HepG2 (cell line): ENCODE data around the gene MXI1. TPM values are rescaled to one million over a fixed set of nuclear protein-coding genes. Genes with fewer than 3 reads are reported as not detected.

ENCODE experiments used
- ATF4 ChIP-seq, 2 experiments: fragments of 450-650 bp in 1 of 2; sonication (generic) in 1 of 2; formaldehyde crosslinking; IDR thresholded peaks; 2 replicates each; pipeline versions ENCODE4 v1.5.0 to v1.8.0; 2020 to 2022; ENCODE audit warnings: mild to moderate bottlenecking in 1 of 2, missing genetic modification reagents in 1 of 2
- BCLAF1 ChIP-seq: fragments of 450-650 bp; IDR thresholded peaks from 2 replicates; pipeline ENCODE4 v1.6.1; 2017; ENCODE audit warnings: mild to moderate bottlenecking
- ETV5 ChIP-seq: IDR thresholded peaks from 2 replicates; pipeline ENCODE4 v1.6.1; 2018; ENCODE audit warnings: missing biosample characterization, missing genetic modification reagents, inconsistent platforms, borderline replicate concordance
- FOXO1 ChIP-seq: sonication (generic); formaldehyde crosslinking; IDR thresholded peaks from 2 replicates; pipeline ENCODE4 v1.4.0; 2020; ENCODE audit warnings: missing genetic modification reagents
- KAT8 ChIP-seq: IDR thresholded peaks from 2 replicates; pipeline ENCODE4 v1.6.1; 2016; ENCODE audit warnings: missing genetic modification reagents, missing compliant biosample characterization
- NAIF1 ChIP-seq: sonication (generic); formaldehyde crosslinking; IDR thresholded peaks from 2 replicates; pipeline ENCODE4 v1.5.0; 2020; ENCODE audit warnings: mild to moderate bottlenecking, missing genetic modification reagents, borderline replicate concordance
- NONO ChIP-seq, 2 experiments: fragments of 450-650 bp in 1 of 2; sonication (generic) in 1 of 2; formaldehyde crosslinking in 1 of 2; IDR thresholded peaks in 1 of 2; conservative IDR thresholded peaks in 1 of 2; 2 replicates each; pipeline versions ENCODE4 v1.6.1 to v1.8.0; 2017 to 2022; ENCODE audit warnings: mild to moderate bottlenecking in 1 of 2, missing genetic modification reagents in 1 of 2, moderate library complexity in 1 of 2
- REL ChIP-seq: sonication (generic); formaldehyde crosslinking; conservative IDR thresholded peaks from 2 replicates; pipeline ENCODE4 v1.8.0; 2022; ENCODE audit warnings: mild to moderate bottlenecking, missing genetic modification reagents, moderate library complexity
- SMARCE1 ChIP-seq: fragments of 450-650 bp; IDR thresholded peaks from 2 replicates; pipeline ENCODE4 v1.6.1; 2017; ENCODE audit warnings: borderline replicate concordance
- STAT6 ChIP-seq: sonication (generic); formaldehyde crosslinking; IDR thresholded peaks from 2 replicates; pipeline ENCODE4 v1.4.0; 2020; ENCODE audit warnings: missing genetic modification reagents, mild to moderate bottlenecking, borderline replicate concordance
- TP53 ChIP-seq: sonication (generic); formaldehyde crosslinking; conservative IDR thresholded peaks from 2 replicates; pipeline ENCODE4 v1.4.0; 2020; ENCODE audit warnings: missing genetic modification reagents
- ZC3H4 ChIP-seq: sonication (generic); formaldehyde crosslinking; IDR thresholded peaks from 2 replicates; pipeline ENCODE4 v1.4.0; 2020; ENCODE audit warnings: missing genetic modification reagents, borderline replicate concordance
- ZNF615 ChIP-seq: sonication (generic); formaldehyde crosslinking; IDR thresholded peaks from 2 replicates; pipeline ENCODE4 v1.5.0; 2020; ENCODE audit warnings: mild to moderate bottlenecking, missing genetic modification reagents, borderline replicate concordance
- ZXDC ChIP-seq: sonication (generic); formaldehyde crosslinking; IDR thresholded peaks from 2 replicates; pipeline ENCODE4 v1.5.0; 2020; ENCODE audit warnings: mild to moderate bottlenecking, missing genetic modification reagents
- polyA plus RNA-seq, 8 experiments: library from polyadenylated mRNA; depleted of rRNA in 3 of 8; stranded (reverse) in 7 of 8; unstranded in 1 of 8; fragments of >200 nt; fragmentation: Illumina TruSeq in 4 of 8; extraction: Trizol in 4 of 8; gene quantifications; 2 replicates each; pipeline versions ENCODE4 v1.2.1 to v1.2.3, GENCODE V29; 2011 to 2016; ENCODE audit warnings: low read depth in 4 of 8, missing spikeins in 1 of 8, mixed read lengths in 1 of 8; ENCODE audit not compliant: insufficient read depth in 1 of 8
- total RNA-seq, 5 experiments: library from RNA; depleted of rRNA; stranded (reverse); fragments of >200 nt; fragmentation: Illumina TruSeq; extraction: Trizol; gene quantifications; 2 replicates each; pipeline ENCODE4 v1.2.3, GENCODE V29; 2016; ENCODE audit warnings: low read depth in 1 of 5

Gene MXI1
- total and polyA plus RNA-seq, 2 of the 13 experiments (the other 11 are each of a cell fraction or from before 2014, with no cell fraction given): 6.6 to 22.0 TPM

- TF ChIP-seq BCLAF1: no peak
- no peak for TF ChIP-seq FOXO1 (CRISPR knock-in tag)
- TF ChIP-seq ETV5: 0 out of 2 replicates have a peak, but pooled peaks have one; percentile 4
- TF ChIP-seq ZC3H4 (CRISPR knock-in tag): no peak
- no peak for TF ChIP-seq NONO (IDR thresholded peaks at IDR 0.05)
- TF ChIP-seq NONO (CRISPR knock-in tag; conservative IDR thresholded peaks at IDR 0.05): no peak
- TF ChIP-seq ATF4 (CRISPR knock-in tag; IDR thresholded peaks at IDR 0.05): peak in 1 of 2 experiments; percentile 89; a peak in 2 of 4 replicates
- TF ChIP-seq STAT6 (CRISPR knock-in tag): no peak
- no peak for TF ChIP-seq TP53 (CRISPR knock-in tag)
- TF ChIP-seq SMARCE1: no peak
- TF ChIP-seq REL (CRISPR knock-in tag): peak; percentile 46; the same call in 1 of the 2 replicates
- no peak for TF ChIP-seq ZXDC (CRISPR knock-in tag)
- TF ChIP-seq ZNF615 (CRISPR knock-in tag): 0 out of 2 replicates have a peak, but pooled peaks have one; percentile 85
- TF ChIP-seq NAIF1 (CRISPR knock-in tag): peak; percentile 65; the same call in 1 of the 2 replicates
- no peak; the same call in 1 of the 2 replicates for TF ChIP-seq KAT8 (CRISPR knock-in tag)
These were observed 3.5 kb downstream of the MXI1 start (continued) for GRCh38 chr10:110210674-110211464.
